ENCODE results near the gene ZDHHC24.
A peak's percentile ranks its signal among the peaks of the same experiment; 100 is the strongest.

Gene ZDHHC24

DNA sequence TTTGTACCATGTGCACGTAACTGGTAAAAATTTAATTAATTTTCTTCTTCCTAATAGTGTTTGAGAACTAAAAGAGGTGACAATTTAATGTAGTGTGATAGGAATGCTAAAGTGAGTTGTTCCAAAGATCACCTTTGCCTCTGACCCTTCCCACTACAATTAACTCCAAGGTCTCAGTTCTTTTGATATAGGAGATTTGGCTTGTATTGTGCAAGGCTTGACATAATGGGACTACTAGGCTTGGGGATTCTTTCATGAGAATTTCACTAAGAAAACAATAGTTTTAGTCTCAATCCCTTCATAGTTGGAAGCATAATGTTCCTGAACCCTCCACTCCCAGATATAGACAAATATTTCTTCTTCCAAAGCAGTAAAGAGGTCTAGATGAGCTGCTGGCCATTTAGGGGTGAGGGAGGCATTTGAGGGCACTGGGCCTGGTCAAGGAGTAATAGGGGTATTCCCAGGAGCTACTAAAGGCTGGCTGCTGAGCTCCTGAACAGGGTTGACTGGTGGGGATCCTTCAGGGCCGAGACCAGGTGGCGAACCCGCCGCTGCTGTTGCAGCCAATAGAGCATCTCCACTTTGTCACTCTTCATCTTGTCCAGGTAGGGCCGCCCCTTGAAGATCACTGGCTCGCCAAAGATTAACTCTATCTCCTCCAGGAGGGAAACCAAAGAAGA is 44.3 kb upstream of the ZDHHC24 start:
- TF ChIP-seq, protein P1, sequence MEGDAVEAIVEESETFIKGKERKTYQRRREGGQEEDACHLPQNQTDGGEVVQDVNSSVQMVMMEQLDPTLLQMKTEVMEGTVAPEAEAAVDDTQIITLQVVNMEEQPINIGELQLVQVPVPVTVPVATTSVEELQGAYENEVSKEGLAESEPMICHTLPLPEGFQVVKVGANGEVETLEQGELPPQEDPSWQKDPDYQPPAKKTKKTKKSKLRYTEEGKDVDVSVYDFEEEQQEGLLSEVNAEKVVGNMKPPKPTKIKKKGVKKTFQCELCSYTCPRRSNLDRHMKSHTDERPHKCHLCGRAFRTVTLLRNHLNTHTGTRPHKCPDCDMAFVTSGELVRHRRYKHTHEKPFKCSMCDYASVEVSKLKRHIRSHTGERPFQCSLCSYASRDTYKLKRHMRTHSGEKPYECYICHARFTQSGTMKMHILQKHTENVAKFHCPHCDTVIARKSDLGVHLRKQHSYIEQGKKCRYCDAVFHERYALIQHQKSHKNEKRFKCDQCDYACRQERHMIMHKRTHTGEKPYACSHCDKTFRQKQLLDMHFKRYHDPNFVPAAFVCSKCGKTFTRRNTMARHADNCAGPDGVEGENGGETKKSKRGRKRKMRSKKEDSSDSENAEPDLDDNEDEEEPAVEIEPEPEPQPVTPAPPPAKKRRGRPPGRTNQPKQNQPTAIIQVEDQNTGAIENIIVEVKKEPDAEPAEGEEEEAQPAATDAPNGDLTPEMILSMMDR (IDR thresholded peaks at IDR 0.05) = no peak

DNA sequence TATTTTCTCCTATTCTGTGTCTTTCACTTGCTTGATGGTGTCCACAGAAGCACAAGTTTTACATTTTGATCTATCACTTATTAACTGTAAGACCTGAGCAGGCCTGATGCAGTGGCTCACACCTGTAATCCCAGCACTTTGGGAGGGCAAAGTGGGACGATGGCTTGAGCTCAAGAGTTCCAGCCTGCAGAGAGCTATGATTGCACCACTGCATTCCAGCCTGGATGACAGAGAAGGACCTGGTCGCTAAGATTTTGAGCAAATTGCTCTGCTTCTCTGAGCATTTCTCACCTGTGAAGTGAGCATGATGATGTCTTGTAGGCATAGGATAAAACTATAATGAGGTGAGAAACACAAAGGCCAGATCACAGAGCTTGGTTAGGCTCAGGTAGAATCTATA is 40.3 kb upstream of the ZDHHC24 start:
- TF ChIP-seq, protein P1 (IDR thresholded peaks at IDR 0.05) = no peak

DNA sequence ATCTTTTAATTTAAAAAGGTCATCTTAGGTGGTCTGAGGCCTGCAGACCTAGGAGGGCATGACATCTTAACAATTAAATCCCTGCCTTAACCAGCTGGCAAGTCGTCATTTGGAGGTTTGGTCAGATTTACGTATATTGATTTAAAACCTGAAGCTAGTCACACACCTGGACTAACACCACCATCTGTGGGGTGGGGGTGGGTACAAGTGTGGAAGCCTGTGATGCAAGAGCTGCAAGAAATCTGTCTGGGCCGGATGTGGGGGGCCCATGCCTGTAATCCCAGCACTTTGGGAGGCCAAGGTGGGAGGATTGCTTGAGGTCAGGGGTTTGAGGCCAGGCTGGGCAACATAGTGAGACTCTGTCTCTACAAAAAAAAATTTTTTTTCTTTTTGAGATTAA is 35.4 kb upstream of the ZDHHC24 start:
- TF ChIP-seq, protein P1 (IDR thresholded peaks at IDR 0.05) = no peak

DNA sequence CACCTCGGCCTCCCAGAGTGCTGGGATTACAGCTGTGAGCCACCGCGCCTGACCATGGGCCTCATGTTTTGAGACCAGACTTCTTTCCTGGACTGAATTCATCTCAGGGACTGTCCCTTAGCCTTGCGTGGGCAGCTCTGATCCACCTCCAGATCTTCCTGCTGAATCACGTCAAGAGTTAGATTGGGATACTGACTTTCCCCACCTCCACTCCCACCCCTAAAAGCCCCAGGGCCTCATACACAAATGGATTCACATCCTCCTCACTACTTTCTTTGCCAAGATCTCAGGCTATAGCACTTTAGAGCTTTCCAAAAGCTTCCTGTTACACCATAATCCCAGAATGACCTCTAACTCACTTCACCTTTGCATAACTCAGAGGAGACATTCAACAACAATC is 35.0 kb upstream of the ZDHHC24 start:
- TF ChIP-seq, protein P1 (IDR thresholded peaks at IDR 0.05) = no peak

DNA sequence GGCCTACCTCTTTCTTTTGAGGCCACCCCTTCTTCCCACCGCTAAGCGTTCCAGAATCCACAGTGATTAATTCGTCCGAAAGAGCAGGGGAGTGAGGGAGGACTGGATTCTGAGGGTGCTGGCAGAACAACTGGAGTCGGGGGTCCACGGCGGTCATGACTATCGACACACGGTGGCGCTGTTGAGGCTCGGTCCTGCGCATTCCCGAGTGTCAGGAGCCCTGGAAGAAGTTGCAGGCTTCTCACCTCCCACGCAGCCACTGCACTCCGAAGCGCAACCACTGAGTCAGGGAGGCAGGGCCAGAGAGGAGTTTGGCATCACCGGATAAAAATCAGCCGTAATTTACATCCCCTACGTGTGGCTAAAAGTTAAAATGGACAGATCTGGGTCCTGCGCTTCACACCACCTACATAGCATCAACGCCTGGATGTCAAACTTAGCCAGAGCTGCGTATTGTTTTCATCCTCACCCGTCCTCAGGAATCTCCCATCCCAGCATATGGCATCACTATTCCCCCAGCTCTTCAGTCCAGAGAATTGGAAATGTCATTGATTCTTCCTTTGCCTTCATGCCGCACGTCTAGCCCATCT is 33.3 kb upstream of the ZDHHC24 start:
- TF ChIP-seq, protein P1 (IDR thresholded peaks at IDR 0.05) = peak; percentile 69

DNA sequence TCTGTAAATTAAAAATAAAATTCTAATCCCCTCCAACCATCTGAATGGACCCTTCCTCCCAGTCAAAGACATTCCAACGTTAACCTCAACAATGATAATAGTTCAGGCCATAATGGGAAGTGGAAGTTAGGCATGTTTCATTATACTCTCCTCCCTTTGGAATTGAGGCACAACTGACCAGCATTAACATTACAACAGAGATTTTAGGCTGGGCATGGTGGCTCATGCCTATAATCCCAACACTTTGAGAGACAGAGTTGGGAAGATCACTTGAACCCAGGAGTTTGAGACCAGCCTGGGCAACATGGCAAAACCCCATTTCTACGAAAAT is 25.0 kb upstream of the ZDHHC24 start:
- TF ChIP-seq, protein P1 (IDR thresholded peaks at IDR 0.05) = no peak

DNA sequence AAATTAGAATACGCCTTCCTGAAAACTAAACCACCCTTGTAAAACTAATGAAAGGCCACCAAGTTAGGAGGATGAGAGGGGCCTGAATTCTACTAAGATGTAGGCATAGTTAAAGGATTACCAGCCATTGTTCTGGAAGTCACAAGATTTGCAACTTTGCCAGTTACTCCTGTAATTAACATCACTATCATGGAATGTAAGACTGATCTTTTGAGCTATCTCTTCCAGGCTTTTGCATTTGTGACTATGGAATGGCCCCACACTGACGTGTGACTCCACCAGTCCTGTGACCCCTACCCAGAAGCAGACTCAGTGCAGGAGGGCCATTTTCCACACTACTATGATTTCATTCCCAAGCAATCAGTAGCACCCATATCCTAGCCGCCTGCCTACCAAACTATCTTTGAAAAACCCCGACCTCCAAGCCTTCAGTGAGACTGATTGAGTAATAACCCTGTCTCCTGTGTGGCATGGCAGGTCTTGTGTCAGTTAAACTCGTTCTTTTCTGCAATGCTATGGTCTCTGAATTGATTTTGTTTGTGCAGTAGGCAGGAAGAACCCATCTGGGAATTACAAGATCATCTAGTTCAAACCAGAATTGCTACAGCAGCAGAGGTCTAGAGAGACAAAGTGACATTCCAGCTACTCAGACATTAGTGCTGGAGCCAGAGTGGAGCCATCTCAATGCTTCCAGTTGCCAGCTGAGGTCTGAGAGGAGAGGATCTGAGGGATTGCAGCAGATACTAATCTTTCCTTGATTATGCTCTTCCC is 24.4 kb upstream of the ZDHHC24 start:
- TF ChIP-seq, protein P1 (IDR thresholded peaks at IDR 0.05) = no peak
